Ishikawa (cell line): ENCODE results near the gene DPYSL3.

Experiments used
- CEBPB ChIP-seq: IDR thresholded peaks from 2 replicates; pipeline ENCODE4 v1.6.1; 2012
- CREB1 ChIP-seq: IDR thresholded peaks from 2 replicates; pipeline ENCODE4 v1.6.1; 2012; ENCODE audit warnings: low read depth
- EGR1 ChIP-seq: IDR thresholded peaks from 2 replicates; pipeline ENCODE4 v1.6.1; 2012
- EP300 ChIP-seq: IDR thresholded peaks from 2 replicates; pipeline ENCODE4 v1.6.1; 2012; ENCODE audit warnings: borderline replicate concordance
- FOXM1 ChIP-seq: IDR thresholded peaks from 2 replicates; pipeline ENCODE4 v1.6.1; 2012; ENCODE audit warnings: low read depth, borderline replicate concordance
- NFIC ChIP-seq: IDR thresholded peaks from 2 replicates; pipeline ENCODE4 v1.6.1; 2012
- RAD21 ChIP-seq: IDR thresholded peaks from 2 replicates; pipeline ENCODE4 v1.6.1; 2012; ENCODE audit warnings: low read depth
- REST ChIP-seq: IDR thresholded peaks from 2 replicates; pipeline ENCODE4 v1.6.1; 2012; ENCODE audit warnings: low read depth, mild to moderate bottlenecking
- TAF1 ChIP-seq: IDR thresholded peaks from 2 replicates; pipeline ENCODE4 v1.6.1; 2012; ENCODE audit warnings: low read depth, mild to moderate bottlenecking
- TCF12 ChIP-seq: IDR thresholded peaks from 2 replicates; pipeline ENCODE4 v1.6.1; 2012; ENCODE audit warnings: low read depth
- TEAD4 ChIP-seq: IDR thresholded peaks from 2 replicates; pipeline ENCODE4 v1.6.1; 2012
- USF1 ChIP-seq: IDR thresholded peaks from 2 replicates; pipeline ENCODE4 v1.6.1; 2012
- YY1 ChIP-seq: IDR thresholded peaks from 2 replicates; pipeline ENCODE4 v1.6.1; 2012; ENCODE audit warnings: low read depth
- ZBTB7A ChIP-seq: IDR thresholded peaks from 2 replicates; pipeline ENCODE4 v1.6.1; 2012; ENCODE audit warnings: low read depth
- TF ChIP-seq, protein P1 (sequence below): IDR thresholded peaks from 2 replicates; pipeline ENCODE4 v1.6.1; 2012

Gene DPYSL3

DNA sequence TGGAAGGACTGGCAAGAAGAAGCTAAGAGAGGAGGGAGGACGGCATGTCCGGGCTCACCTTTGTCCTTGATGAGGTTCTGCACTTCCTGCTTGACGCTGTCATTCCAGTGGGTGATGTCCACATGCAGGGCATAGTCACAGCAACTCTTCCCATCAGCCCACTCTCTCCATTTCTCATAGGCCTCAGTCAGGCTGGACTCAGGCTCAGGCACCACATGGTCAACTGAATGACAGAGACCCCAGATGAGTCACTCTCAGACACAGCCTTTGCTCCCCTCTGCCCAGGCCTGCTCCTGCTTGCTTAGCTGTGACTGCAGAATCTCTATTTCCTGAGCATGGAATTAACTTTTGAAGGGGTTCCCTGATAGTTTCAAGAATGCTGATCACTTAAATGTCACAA is 94.2 kb downstream of the DPYSL3 start:
- TF ChIP-seq, protein P1, sequence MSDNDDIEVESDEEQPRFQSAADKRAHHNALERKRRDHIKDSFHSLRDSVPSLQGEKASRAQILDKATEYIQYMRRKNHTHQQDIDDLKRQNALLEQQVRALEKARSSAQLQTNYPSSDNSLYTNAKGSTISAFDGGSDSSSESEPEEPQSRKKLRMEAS, result no peak
- TF ChIP-seq EP300, result no peak
- no peak for TF ChIP-seq FOXM1
- TF ChIP-seq TCF12, result no peak
- no peak for TF ChIP-seq NFIC
- TF ChIP-seq REST, result no peak

DNA sequence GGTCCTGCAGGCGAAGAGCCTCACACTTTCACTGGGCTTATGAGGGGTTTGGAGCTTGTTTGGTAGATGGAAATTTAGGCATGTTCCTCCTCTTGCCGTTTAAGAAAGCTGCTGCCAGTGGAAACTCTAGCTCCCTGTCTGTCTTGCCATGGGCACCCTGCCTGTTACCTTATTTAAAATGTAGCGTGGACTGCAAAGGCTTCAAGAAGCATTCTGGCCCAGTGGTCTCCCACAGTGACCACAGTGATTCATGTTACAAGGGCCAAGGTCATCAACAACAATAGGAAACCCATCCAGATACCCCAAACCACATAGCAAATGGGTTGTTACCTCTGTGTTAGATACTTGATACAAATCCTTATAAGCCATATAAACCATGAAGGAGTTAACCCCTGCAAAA is 96.6 kb downstream of the DPYSL3 start:
- no peak for TF ChIP-seq USF1

DNA sequence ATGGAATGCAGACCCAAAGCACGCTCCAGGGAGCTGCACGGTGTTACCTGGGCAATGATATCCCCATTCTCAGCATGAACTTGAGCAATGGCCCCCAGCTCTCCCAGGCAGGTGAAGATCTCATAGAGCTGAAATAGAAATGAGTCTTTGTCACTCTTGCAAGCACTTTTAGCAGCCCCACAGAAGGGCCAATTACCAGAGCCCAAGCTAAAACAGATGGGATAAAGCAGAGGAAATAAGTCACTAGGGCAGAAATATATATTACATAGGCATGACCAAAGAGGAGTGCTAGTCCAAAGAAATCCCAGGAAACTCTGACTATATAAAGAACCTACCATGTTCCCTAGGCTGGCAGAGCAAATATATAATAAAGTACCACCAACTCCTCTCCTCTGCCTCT is 97.3 kb downstream of the DPYSL3 start:
- TF ChIP-seq YY1, result no peak

GRCh38 chr5:147411359-147412319 is 98.2 kb downstream of the DPYSL3 start:
- TF ChIP-seq REST (no peak), CREB1 (no peak), NFIC (no peak), CEBPB (no peak), TCF12 (no peak), TAF1 (no peak), EGR1 (no peak), FOXM1 (no peak)

- TF ChIP-seq USF1 (no peak), CEBPB (no peak), YY1 (no peak), TAF1 (no peak), ZBTB7A (no peak), CREB1 (no peak), RAD21 (no peak), EP300 (no peak)
These were observed 99.1 kb downstream of the DPYSL3 start for GRCh38 chr5:147410496-147411358.

GRCh38 chr5:147408980-147409379 is 100.9 kb downstream of the DPYSL3 start:
- TF ChIP-seq RAD21, result no peak
- TF ChIP-seq ZBTB7A, result no peak
- TF ChIP-seq REST, result no peak
- TF ChIP-seq EP300, result no peak
- no peak for TF ChIP-seq USF1
- no peak for TF ChIP-seq TAF1
- no peak for TF ChIP-seq FOXM1
- no peak for TF ChIP-seq CEBPB
- TF ChIP-seq YY1, result no peak
- no peak for TF ChIP-seq TEAD4
- TF ChIP-seq, protein P1, result no peak
- no peak for TF ChIP-seq NFIC
- TF ChIP-seq TCF12, result no peak
- TF ChIP-seq CREB1, result no peak
- no peak for TF ChIP-seq EGR1
